ENCODE results near the gene ELK1.
"Not testable (repeated sequence)": the region's sequence is repeated elsewhere in the genome, so short reads cannot be mapped to it uniquely, and the experiment has no call there.

DNA sequence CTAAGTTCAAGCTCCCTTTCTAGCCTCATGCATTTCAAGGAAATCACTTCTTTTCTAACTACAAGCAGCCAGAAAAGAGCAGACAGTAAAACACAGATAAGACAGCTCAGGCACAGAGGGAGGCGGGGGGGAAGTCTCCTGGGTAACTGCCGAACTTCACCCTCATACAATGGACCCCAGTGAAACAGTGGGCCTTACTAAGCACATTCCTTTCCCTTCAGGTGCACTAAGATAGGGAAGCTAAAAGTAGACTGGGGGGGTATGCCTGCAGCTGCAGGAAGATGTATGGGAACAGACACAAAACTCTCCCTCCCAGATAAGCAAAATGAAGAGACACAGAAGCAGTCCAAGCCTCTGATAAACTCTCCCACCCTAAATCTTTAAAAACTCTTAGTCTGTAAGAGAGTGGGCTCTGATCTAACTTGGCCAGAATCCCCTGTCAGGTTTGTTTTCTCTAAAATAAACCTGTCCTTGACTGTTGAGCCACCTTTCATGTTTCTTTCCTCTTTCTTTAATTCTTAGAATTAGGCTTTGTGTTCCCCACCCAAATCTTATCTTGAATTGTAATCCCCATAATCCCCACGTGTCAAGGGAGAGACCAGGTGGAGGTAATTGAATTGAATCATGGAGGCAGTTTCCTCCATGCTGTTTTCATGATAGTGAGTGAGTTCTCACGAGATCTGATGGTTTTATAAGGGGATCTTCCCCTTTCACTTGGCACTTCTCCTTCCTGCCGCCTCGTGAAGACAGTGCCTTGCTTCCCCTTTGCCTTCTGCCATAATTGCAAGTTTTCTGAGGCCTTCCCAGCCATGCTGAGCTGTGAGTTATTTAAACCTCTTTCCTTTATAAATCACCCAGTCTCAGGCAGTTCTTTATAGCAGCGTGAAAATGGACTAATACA lies 25.8 kb upstream of the ELK1 start:
- TF ChIP-seq, protein P1, sequence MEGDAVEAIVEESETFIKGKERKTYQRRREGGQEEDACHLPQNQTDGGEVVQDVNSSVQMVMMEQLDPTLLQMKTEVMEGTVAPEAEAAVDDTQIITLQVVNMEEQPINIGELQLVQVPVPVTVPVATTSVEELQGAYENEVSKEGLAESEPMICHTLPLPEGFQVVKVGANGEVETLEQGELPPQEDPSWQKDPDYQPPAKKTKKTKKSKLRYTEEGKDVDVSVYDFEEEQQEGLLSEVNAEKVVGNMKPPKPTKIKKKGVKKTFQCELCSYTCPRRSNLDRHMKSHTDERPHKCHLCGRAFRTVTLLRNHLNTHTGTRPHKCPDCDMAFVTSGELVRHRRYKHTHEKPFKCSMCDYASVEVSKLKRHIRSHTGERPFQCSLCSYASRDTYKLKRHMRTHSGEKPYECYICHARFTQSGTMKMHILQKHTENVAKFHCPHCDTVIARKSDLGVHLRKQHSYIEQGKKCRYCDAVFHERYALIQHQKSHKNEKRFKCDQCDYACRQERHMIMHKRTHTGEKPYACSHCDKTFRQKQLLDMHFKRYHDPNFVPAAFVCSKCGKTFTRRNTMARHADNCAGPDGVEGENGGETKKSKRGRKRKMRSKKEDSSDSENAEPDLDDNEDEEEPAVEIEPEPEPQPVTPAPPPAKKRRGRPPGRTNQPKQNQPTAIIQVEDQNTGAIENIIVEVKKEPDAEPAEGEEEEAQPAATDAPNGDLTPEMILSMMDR (conservative IDR thresholded peaks at IDR 0.05; ENCODE audit: low read depth, low read length) = not testable (repeated sequence)
- TF ChIP-seq, protein P2, sequence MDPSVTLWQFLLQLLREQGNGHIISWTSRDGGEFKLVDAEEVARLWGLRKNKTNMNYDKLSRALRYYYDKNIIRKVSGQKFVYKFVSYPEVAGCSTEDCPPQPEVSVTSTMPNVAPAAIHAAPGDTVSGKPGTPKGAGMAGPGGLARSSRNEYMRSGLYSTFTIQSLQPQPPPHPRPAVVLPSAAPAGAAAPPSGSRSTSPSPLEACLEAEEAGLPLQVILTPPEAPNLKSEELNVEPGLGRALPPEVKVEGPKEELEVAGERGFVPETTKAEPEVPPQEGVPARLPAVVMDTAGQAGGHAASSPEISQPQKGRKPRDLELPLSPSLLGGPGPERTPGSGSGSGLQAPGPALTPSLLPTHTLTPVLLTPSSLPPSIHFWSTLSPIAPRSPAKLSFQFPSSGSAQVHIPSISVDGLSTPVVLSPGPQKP (IDR thresholded peaks at IDR 0.05; ENCODE audit: borderline replicate concordance, low read depth, low read length) = not testable (repeated sequence)
- TF ChIP-seq POLR2A (IDR thresholded peaks at IDR 0.05; ENCODE audit: low read depth, low read length); BHLHE40 (IDR thresholded peaks at IDR 0.05; ENCODE audit: low read depth, low read length); MXI1 (IDR thresholded peaks at IDR 0.05; ENCODE audit: borderline replicate concordance, low read depth, low read length); RFX5 (IDR thresholded peaks at IDR 0.05; ENCODE audit: low read depth, low read length); CEBPB (IDR thresholded peaks at IDR 0.05; ENCODE audit: low read depth, low read length); FOS (IDR thresholded peaks at IDR 0.05; ENCODE audit: low read depth, low read length); RCOR1 (IDR thresholded peaks at IDR 0.05; ENCODE audit: insufficient replicate concordance, low read length); NFE2L2 (IDR thresholded peaks at IDR 0.05; ENCODE audit: low read depth, low read length): not testable (repeated sequence)

All from IMR-90 (cell line).